AG04450 (cell line): ENCODE data around the gene ASCC1. TPM values are rescaled to one million over a fixed set of nuclear protein-coding genes. Genes with fewer than 3 reads are reported as not detected.

Source experiments
- CTCF ChIA-PET: fragments of 300-600, 350-600 bp; formaldehyde crosslinking; extraction: SDS; loops from one replicate; lab custom pipeline; 2022; ENCODE audit warnings: antibody characterized with exemption, inconsistent platforms; lab: Charles Lee
- POLR2A ChIA-PET: fragments of 350-600 bp; formaldehyde crosslinking; extraction: SDS; loops from one replicate; lab custom pipeline; 2021; ENCODE audit warnings: antibody characterized with exemption, inconsistent platforms; lab: Yijun Ruan, JAX
- DNase-seq: peaks from one replicate; pipeline ENCODE4 v3.0.0-alpha.2; 2011; ENCODE audit warnings: low read depth, low spot score
- H3K27ac ChIP-seq: one replicate; pipeline ENCODE4 v1.5.1; 2012; ENCODE audit warnings: low read depth, low read length, control low read depth
- H3K27me3 ChIP-seq: one replicate; pipeline ENCODE4 v1.6.0; 2012; ENCODE audit warnings: low read length; ENCODE audit not compliant: control insufficient read depth, insufficient read depth
- H3K4me3 ChIP-seq: 2 replicates; pipeline ENCODE4 v1.5.1; 2011; ENCODE audit warnings: mild to moderate bottlenecking, low read depth, low read length, control low read depth
- H3K9me3 ChIP-seq: 2 replicates; pipeline ENCODE4 v1.5.1; 2012; ENCODE audit warnings: low read length; ENCODE audit not compliant: control insufficient read depth, insufficient read depth
- polyA plus RNA-seq: library from polyadenylated mRNA; depleted of rRNA; stranded (reverse); fragments of >200 nt; gene quantifications from 2 replicates; pipeline ENCODE4 v1.2.3, GENCODE V29; 2011
- TF ChIP-seq, protein P1 (sequence below): IDR thresholded peaks from 2 replicates; pipeline ENCODE4 v1.5.1; 2011; ENCODE audit warnings: low read depth, low read length, control low read depth, inconsistent platforms

The ASCC1 gene
- polyA plus RNA-seq, 1 experiment = 43.7 TPM

DNA sequence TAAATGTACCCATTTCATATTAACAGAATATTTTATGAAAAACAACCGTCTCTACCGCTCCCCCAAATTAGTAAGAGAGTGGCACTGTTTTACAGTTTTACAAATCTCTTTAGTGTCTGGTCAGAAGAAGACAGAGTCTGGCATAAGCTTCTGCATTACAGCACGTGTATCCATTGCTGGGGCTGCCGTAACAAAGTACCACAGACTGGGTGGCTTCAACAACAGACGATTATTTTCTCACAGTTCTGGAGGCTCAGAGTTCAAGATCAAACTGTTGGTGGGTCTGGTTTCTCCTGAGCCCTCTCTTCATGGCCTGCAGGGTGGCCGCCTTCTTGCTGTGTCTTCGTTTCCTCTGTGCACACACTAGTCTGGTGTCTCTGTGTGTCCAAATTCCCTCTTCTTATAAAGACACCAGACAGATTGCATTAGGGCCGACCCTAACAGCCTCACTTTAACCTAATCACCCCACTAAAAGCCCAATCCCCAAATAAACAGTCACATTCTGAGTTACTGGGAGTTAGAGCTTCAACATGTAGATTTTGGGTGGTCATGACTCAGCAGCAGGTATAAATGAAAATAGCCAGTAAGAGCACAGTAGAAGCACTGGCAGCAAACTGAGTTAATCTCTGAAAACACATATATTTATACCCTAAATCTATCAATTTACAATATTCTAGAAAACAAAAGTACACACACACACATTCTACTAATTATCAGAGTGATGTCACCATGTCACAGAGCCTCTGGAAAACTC is 123.7 kb downstream of the ASCC1 start:
- no peak for DNase-seq
- peaks cover 27% of the 10 kb centered on the region for H3K27me3 ChIP-seq
- no peak overlapping the region for H3K4me3 ChIP-seq
- no peak overlapping the region for H3K27ac ChIP-seq
- TF ChIP-seq, protein P1, sequence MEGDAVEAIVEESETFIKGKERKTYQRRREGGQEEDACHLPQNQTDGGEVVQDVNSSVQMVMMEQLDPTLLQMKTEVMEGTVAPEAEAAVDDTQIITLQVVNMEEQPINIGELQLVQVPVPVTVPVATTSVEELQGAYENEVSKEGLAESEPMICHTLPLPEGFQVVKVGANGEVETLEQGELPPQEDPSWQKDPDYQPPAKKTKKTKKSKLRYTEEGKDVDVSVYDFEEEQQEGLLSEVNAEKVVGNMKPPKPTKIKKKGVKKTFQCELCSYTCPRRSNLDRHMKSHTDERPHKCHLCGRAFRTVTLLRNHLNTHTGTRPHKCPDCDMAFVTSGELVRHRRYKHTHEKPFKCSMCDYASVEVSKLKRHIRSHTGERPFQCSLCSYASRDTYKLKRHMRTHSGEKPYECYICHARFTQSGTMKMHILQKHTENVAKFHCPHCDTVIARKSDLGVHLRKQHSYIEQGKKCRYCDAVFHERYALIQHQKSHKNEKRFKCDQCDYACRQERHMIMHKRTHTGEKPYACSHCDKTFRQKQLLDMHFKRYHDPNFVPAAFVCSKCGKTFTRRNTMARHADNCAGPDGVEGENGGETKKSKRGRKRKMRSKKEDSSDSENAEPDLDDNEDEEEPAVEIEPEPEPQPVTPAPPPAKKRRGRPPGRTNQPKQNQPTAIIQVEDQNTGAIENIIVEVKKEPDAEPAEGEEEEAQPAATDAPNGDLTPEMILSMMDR = no peak
- POLR2A ChIA-PET = no interaction called here
- no peaks in the 10 kb centered on the region; the same call in 1 of the 2 replicates for H3K9me3 ChIP-seq
- CTCF ChIA-PET = interaction anchor here (0.9 kb wide), 1 partner anchor 34 kb away, joined by 3 read pairs; no protein-coding TSS in a partner anchor

DNA sequence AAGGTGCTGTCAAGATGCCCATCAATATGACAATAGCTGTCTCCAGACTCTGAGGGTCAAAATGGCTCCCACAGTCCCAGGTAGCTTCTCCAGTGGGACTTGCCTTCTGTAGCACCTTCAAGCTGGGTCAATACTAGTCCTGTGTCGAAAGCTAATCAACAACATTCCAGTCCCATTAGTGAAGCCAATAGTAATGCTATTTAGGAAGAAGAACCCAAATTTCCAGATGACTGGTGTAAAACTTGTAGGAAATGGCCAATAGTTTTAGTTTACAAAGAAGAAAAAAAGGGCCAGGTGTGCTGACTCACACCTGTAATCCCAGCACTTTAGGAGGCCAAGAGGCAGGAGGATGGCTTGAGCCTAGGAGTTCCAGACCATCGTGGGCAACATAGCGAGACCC is 125.8 kb downstream of the ASCC1 start:
- ChIA-PET CTCF (interaction anchor here (0.6 to 3.4 kb wide), 4 partner anchors 10 to 194 kb away, joined by 3 to 12 read pairs (median 4); no protein-coding TSS in a partner anchor), POLR2A (no interaction called here)
- Histone ChIP-seq H3K27me3 (peaks cover 42% of the 10 kb centered on the region), H3K27ac (no peak overlapping the region), H3K9me3 (no peaks in the 10 kb centered on the region; the same call in 1 of the 2 replicates), H3K4me3 (no peak overlapping the region)
- no peak for DNase-seq
- TF ChIP-seq, protein P1 = no peak

DNA sequence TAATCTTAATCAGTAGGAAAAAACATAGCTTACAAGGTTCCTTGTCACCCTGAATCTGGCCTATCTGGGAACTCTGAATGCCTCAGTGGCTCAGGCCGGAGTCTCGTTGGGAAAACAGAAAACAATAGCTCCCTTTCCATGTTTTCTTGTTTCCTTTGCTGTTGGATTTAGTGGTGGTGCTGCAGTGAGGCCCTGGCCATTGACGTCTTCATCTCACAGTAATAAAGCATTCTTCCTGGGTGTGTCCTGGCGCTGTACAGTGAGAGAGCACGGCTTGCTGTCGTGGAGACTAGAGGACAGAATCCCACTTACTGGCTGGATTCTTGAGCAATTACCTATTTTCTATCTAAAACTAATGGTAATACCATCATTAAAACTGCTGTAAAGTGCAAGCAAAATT is 126.5 kb downstream of the ASCC1 start:
- no peaks in the 10 kb centered on the region; the same call in 1 of the 2 replicates for H3K9me3 ChIP-seq
- H3K27me3 ChIP-seq = peaks cover 46% of the 10 kb centered on the region
- TF ChIP-seq, protein P1 = no peak
- POLR2A ChIA-PET = no interaction called here
- H3K27ac ChIP-seq = no peak overlapping the region
- H3K4me3 ChIP-seq = no peak overlapping the region
- CTCF ChIA-PET = interaction anchor here (0.6 to 3.4 kb wide), 6 partner anchors 36 to 193 kb away, joined by 3 to 12 read pairs (median 3); no protein-coding TSS in a partner anchor
- DNase-seq = no peak

DNA sequence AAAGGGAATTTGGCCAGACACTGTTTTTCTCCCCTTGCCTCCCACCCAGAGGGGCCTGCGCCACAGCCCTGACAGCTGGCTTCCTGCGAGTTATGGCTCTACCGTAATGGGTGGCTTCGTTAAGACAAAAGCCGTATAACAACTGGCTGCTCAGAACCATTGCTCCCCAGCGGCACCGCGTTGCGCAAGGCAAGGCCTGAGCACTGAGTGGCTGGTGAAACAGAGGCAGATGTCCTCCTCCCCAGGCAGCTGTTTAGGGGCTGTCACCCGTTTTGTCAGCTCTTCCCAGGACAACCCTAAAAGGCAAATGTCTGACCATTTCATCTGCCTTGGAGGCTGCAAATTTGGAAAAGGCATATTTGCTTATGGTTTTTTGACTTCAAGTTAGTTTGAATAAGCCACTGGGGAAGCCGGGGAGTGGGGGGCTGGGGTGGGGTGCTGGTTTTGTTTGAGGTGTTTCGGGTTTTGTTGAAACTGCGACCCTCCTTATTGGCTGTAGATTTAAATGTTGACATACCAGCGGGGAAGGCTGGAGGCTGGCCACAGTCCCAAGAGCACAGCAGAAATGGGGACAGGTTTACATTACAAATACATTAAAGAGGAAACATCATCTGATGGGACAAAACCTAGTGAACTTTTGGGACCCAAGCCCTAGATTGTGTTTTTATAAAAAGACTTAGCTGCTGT is 127.0 kb downstream of the ASCC1 start:
- Histone ChIP-seq H3K27me3 (peaks cover 50% of the 10 kb centered on the region), H3K4me3 (no peak overlapping the region), H3K27ac (no peak overlapping the region), H3K9me3 (no peaks in the 10 kb centered on the region; the same call in 1 of the 2 replicates)
- TF ChIP-seq, protein P1 = no peak
- CTCF ChIA-PET = interaction anchor here (0.6 to 3.4 kb wide), 8 partner anchors 20 to 193 kb away, joined by 3 to 12 read pairs (median 3); no protein-coding TSS in a partner anchor
- no peak for DNase-seq
- POLR2A ChIA-PET = interaction anchor here (0.6 kb wide), 1 partner anchor 125 kb away, joined by 3 read pairs; the partner anchor contains the start of gene CHST3
